HepG2 (cell line): ENCODE results near the gene PAPPA2. TPM values are rescaled to one million over a fixed set of nuclear protein-coding genes. Genes with fewer than 3 reads are reported as not detected.

Experiments
- ATAC-seq: fragments of 200-7000 bp; cut with Tn5 transposase; 3 replicates; pipeline ENCODE4 v1.9.1; 2020; ENCODE audit warnings: mild to moderate bottlenecking, moderate library complexity
- BruUV-seq: library from RNA; stranded (reverse); fragments of 400-500 nt; replicated peaks from 2 replicates; lab custom pipeline; 2021; lab: Mats Ljungman, UMichigan
- CTCF ChIA-PET: fragments of 300-600 bp; formaldehyde crosslinking; extraction: SDS; loops from one replicate; lab custom pipeline; 2021; ENCODE audit warnings: low total read pairs, inconsistent platforms, low intra/inter-chr PET ratio; lab: Yijun Ruan, JAX
- POLR2A ChIA-PET: fragments of 350-600 bp; sonication (Branson Sonifier 250); formaldehyde crosslinking; loops from one replicate; lab custom pipeline; 2020; ENCODE audit warnings: antibody characterized with exemption, inconsistent platforms; lab: Yijun Ruan, JAX
- DNase-seq: peaks from one replicate; pipeline ENCODE4 v3.0.0-alpha.2; 2015; ENCODE audit warnings: low spot score
- FAIRE-seq: peaks from 3 replicates; lab custom pipeline; 2011; peaks lifted over from hg19 to GRCh38; lab: Jason Lieb, UNC
- H2AFZ ChIP-seq: one replicate; pipeline ENCODE4 v1.6.1; 2011; ENCODE audit warnings: low read length, inconsistent platforms
- H3K27ac ChIP-seq: fragments of 300-600 bp; 3 replicates; pipeline ENCODE4 v1.8.0; 2011; ENCODE audit warnings: mixed run types, mild to moderate bottlenecking, mixed read lengths, low read length, inconsistent platforms; ENCODE audit not compliant: insufficient read depth; ENCODE audit errors: extremely low read length
- H3K27me3 ChIP-seq, 2 experiments: fragments of 200-600 bp in 1 of 2; 2 replicates in 1 of 2; 3 replicates in 1 of 2; pipeline versions ENCODE4 v1.6.0 to v1.8.0; 2011; ENCODE audit warnings: low read length in 2 of 2, mild to moderate bottlenecking in 2 of 2, moderate library complexity in 2 of 2, inconsistent platforms in 1 of 2; ENCODE audit not compliant: insufficient read depth in 2 of 2, control insufficient read depth in 1 of 2
- H3K36me3 ChIP-seq, 2 experiments: fragments of 200-600 bp in 1 of 2; replicated peaks in 1 of 2; 2 replicates in 1 of 2; 3 replicates in 1 of 2; pipeline versions ENCODE4 v1.5.1 to v1.8.0; 2011; ENCODE audit warnings: low read length in 2 of 2, inconsistent platforms in 1 of 2; ENCODE audit not compliant: insufficient read depth in 2 of 2, control insufficient read depth in 1 of 2
- H3K4me1 ChIP-seq: 2 replicates; pipeline ENCODE4 v1.5.1; 2012; ENCODE audit warnings: low read length, inconsistent platforms; ENCODE audit not compliant: insufficient read depth
- H3K4me2 ChIP-seq: 2 replicates; pipeline ENCODE4 v1.6.0; 2011; ENCODE audit warnings: low read depth, low read length, inconsistent platforms
- H3K4me3 ChIP-seq, 3 experiments: fragments of 200-600 bp in 1 of 3; sonication (generic), shearing (Covaris generic) in 1 of 3; replicated peaks in 1 of 3; 2 replicates each; pipeline ENCODE4 v1.5.1; 2011 to 2016; ENCODE audit warnings: low read length in 3 of 3, inconsistent platforms in 2 of 3, low read depth in 2 of 3, mild to moderate bottlenecking in 2 of 3, control low read depth in 1 of 3, mixed read lengths in 1 of 3; ENCODE audit not compliant: insufficient read depth in 1 of 3
- H3K79me2 ChIP-seq: one replicate; pipeline ENCODE4 v1.6.1; 2011; ENCODE audit warnings: low read length, inconsistent platforms; ENCODE audit not compliant: insufficient read depth
- H3K9ac ChIP-seq: 2 replicates; pipeline ENCODE4 v1.6.0; 2011; ENCODE audit warnings: mild to moderate bottlenecking, low read depth, low read length, inconsistent platforms; ENCODE audit not compliant: insufficient read depth
- H3K9me3 ChIP-seq: 2 replicates; pipeline ENCODE4 v1.5.1; 2012; ENCODE audit warnings: mild to moderate bottlenecking, low read length
- H4K20me1 ChIP-seq: 2 replicates; pipeline ENCODE4 v1.6.0; 2011; ENCODE audit warnings: inconsistent platforms, mild to moderate bottlenecking, low read length, moderate library complexity; ENCODE audit not compliant: insufficient read depth
- CREB3 ChIP-seq: sonication (generic); formaldehyde crosslinking; IDR thresholded peaks from 2 replicates; pipeline ENCODE4 v1.5.0; 2020; ENCODE audit warnings: missing genetic modification reagents
- PITX1 ChIP-seq: sonication (generic); formaldehyde crosslinking; IDR thresholded peaks from 2 replicates; pipeline ENCODE4 v1.5.1; 2020; ENCODE audit warnings: mild to moderate bottlenecking, missing genetic modification reagents
- REL ChIP-seq: sonication (generic); formaldehyde crosslinking; conservative IDR thresholded peaks from 2 replicates; pipeline ENCODE4 v1.8.0; 2022; ENCODE audit warnings: mild to moderate bottlenecking, missing genetic modification reagents, moderate library complexity
- REST ChIP-seq, 2 experiments: IDR thresholded peaks; 2 replicates each; pipeline ENCODE4 v1.6.1; 2011 to 2012; ENCODE audit warnings: low read length in 2 of 2, borderline replicate concordance in 1 of 2, low read depth in 1 of 2, mild to moderate bottlenecking in 1 of 2, moderate library complexity in 1 of 2
- ZNF276 ChIP-seq: sonication (generic); formaldehyde crosslinking; IDR thresholded peaks from 2 replicates; pipeline ENCODE4 v1.4.0; 2020; ENCODE audit warnings: mild to moderate bottlenecking, low read depth, missing genetic modification reagents
- WGBS: methylation state at CpG from one replicate; pipeline ENCODE4 v1.1.6; 2017; ENCODE audit warnings: low lambda C conversion rate; 5-methylcytosine and 5-hydroxymethylcytosine counted together
- in situ Hi-C: cut with HindIII; loops from 2 replicates; pipeline ENCODE4 v1.10.0; 2017; ENCODE audit warnings: low pct_unique_long_range_greater_than_20kb; ENCODE audit not compliant: extremely low pct_ligation_motif_present
- intact Hi-C: fragments of 100-400 bp; cut with micrococcal nuclease; formaldehyde crosslinking; loops from one replicate; pipeline ENCODE4 v1.10.0; 2022; ENCODE audit not compliant: unreplicated experiment
- polyA plus RNA-seq, 8 experiments: library from polyadenylated mRNA; depleted of rRNA in 3 of 8; stranded (reverse) in 7 of 8; unstranded in 1 of 8; fragments of >200 nt; fragmentation: Illumina TruSeq in 4 of 8; extraction: Trizol in 4 of 8; gene quantifications; 2 replicates each; pipeline versions ENCODE4 v1.2.1 to v1.2.3, GENCODE V29; 2011 to 2016; ENCODE audit warnings: low read depth in 4 of 8, missing spikeins in 1 of 8, mixed read lengths in 1 of 8; ENCODE audit not compliant: insufficient read depth in 1 of 8
- total RNA-seq, 5 experiments: library from RNA; depleted of rRNA; stranded (reverse); fragments of >200 nt; fragmentation: Illumina TruSeq; extraction: Trizol; gene quantifications; 2 replicates each; pipeline ENCODE4 v1.2.3, GENCODE V29; 2016; ENCODE audit warnings: low read depth in 1 of 5

Gene PAPPA2
- total and polyA plus RNA-seq, 2 of the 13 experiments (the other 11 are each of a cell fraction or from before 2014, with no cell fraction given) = 0.01 TPM; not detected in 1

- H3K4me1 ChIP-seq = no peaks in the 10 kb centered on the region
- in situ Hi-C loops (no loop called here), intact Hi-C loops (no loop called here)
- no peak overlapping the region for H3K4me3 ChIP-seq
- no peak for DNase-seq
- H3K4me2 ChIP-seq = no peak overlapping the region
- CTCF ChIA-PET = no interaction called here
- H3K27ac ChIP-seq = no peak overlapping the region
- no TSS peak for BruUV-seq
- 0 out of 5 replicates have a peak, but pooled peaks cover 0 to 3% of the 10 kb centered on the region in 2 experiments for H3K27me3 ChIP-seq
- TF ChIP-seq REL (CRISPR knock-in tag) = no peak
- no peak for TF ChIP-seq ZNF276
- TF ChIP-seq REST (IDR thresholded peaks at IDR 0.05; ENCODE audit: borderline replicate concordance in 1 of 2, low read depth in 1 of 2, low read length in 2 of 2) = no peak
- TF ChIP-seq PITX1 (CRISPR knock-in tag) = no peak
- no peak for TF ChIP-seq CREB3 (CRISPR knock-in tag)
- H4K20me1 ChIP-seq = no peaks in the 10 kb centered on the region
- H3K79me2 ChIP-seq = no peaks in the 10 kb centered on the region
- no peaks in the 10 kb centered on the region for H3K36me3 ChIP-seq
- POLR2A ChIA-PET = no interaction called here
- no peak for ATAC-seq
- H3K9ac ChIP-seq = no peak overlapping the region
- FAIRE-seq = no peak
- no peaks in the 10 kb centered on the region for H3K9me3 ChIP-seq
- WGBS = under 1% methylated on average over 5 of the region's 5 CpGs
- H2AFZ ChIP-seq = no peak overlapping the region
Measured at GRCh38 chr1:176785791-176786190, 322.8 kb downstream of the PAPPA2 start.
